Measurements from ENCODE around the gene MBD3L2B.

- no peak for TF ChIP-seq CTCF (IDR thresholded peaks at IDR 0.05; ENCODE audit: extremely low read depth in 1 of 2, insufficient read depth in 1 of 2, low read depth in 1 of 2, low read length in 2 of 2)
- TF ChIP-seq POLR2A (IDR thresholded peaks at IDR 0.05; ENCODE audit: low read depth, low read length) = no peak
- no peak for TF ChIP-seq EZH2 (IDR thresholded peaks at IDR 0.05; ENCODE audit: borderline replicate concordance, low read depth, low read length, severe bottlenecking)
- TF ChIP-seq MYC (IDR thresholded peaks at IDR 0.05; ENCODE audit: low read depth, low read length) = no peak
- TF ChIP-seq MAX (IDR thresholded peaks at IDR 0.05; ENCODE audit: insufficient read depth, insufficient read length) = no peak
Measured at GRCh38 chr19:7007859-7008258, 13.4 kb downstream of the MBD3L2B start.
